H1 (cell line): ENCODE results near the gene MIB1. TPM values are rescaled to one million over a fixed set of nuclear protein-coding genes. Genes with fewer than 3 reads are reported as not detected.

ENCODE experiments used
- KDM1A ChIP-seq: fragments of 200-600, 300-600 bp; sonication (generic); IDR thresholded peaks from 2 replicates; pipeline ENCODE4 v1.7.1; 2016; ENCODE audit warnings: mild to moderate bottlenecking, low read length, borderline replicate concordance
- RXRA ChIP-seq: IDR thresholded peaks from 2 replicates; pipeline ENCODE4 v1.6.1; 2011; ENCODE audit warnings: low read depth, mild to moderate bottlenecking, low read length, moderate library complexity; ENCODE audit not compliant: insufficient read depth
- polyA plus RNA-seq, 7 experiments: library from polyadenylated mRNA; depleted of rRNA in 3 of 7; stranded (reverse) in 5 of 7; unstranded in 2 of 7; fragments of >200 nt in 5 of 7; fragments of 200-250 nt in 2 of 7; gene quantifications; 1 replicate in 5 of 7; 2 replicates in 1 of 7; 4 replicates in 1 of 7; pipeline versions ENCODE4 v1.2.1 to v1.2.3, GENCODE V29; 2011 to 2013; ENCODE audit warnings: missing spikeins in 2 of 7, mixed read lengths in 2 of 7
- total RNA-seq: library from RNA; stranded (reverse); fragmentation: NEBNext Ultra II Directional; extraction: Animal tissue kit (Norgen Biotek cat#: 25700); gene quantifications from 2 replicates; pipeline ENCODE4 v1.2.1, GENCODE V29; 2021

Gene MIB1
- total and polyA plus RNA-seq, 2 of the 8 experiments (the other 6 are each of a cell fraction or from before 2014, with no cell fraction given) = 8.2 to 60.3 TPM

GRCh38 chr18:21834299-21834660 is 93.7 kb downstream of the MIB1 start (continued):
- no peak for TF ChIP-seq KDM1A
- TF ChIP-seq RXRA = no peak
